Heart left ventricle (tissue), 16 donors: ENCODE data around the gene DTWD2. TPM values are rescaled to one million over a fixed set of nuclear protein-coding genes. Genes with fewer than 3 reads are reported as not detected.
"Not testable (repeated sequence)": the region's sequence is repeated elsewhere in the genome, so short reads cannot be mapped to it uniquely, and the experiment has no call there.

ENCODE experiments used
- ATAC-seq, 4 donors: fragments of 200-7000 bp; cut with Tn5 transposase; one replicate each; pipeline ENCODE4 v1.9.1; 2020 to 2022; ENCODE audit warnings: moderate library complexity in 4 of 4, mild to moderate bottlenecking in 3 of 4, moderate number of reproducible peaks in 1 of 4
- DNase-seq, 5 donors: peaks; one replicate each; pipeline ENCODE4 v3.0.0-alpha.2; 2020
- H3K27ac ChIP-seq, 12 donors: fragments of 200-600 bp; sonication (generic) in 4 of 12; one replicate each; pipeline versions ENCODE4 v1.5.0 to v1.8.0; 2016 to 2022; ENCODE audit warnings: mild to moderate bottlenecking in 2 of 12
- H3K27me3 ChIP-seq, 9 donors: fragments of 200-600 bp; sonication (generic) in 2 of 9; one replicate each; pipeline versions ENCODE4 v1.5.1 to v1.8.0; 2016 to 2022; ENCODE audit warnings: mild to moderate bottlenecking in 3 of 9
- H3K36me3 ChIP-seq, 9 donors: fragments of 200-600 bp; sonication (generic) in 2 of 9; one replicate each; pipeline versions ENCODE4 v1.5.0 to v1.8.0; 2018 to 2022; ENCODE audit warnings: mild to moderate bottlenecking in 2 of 9
- H3K4me1 ChIP-seq, 12 donors: fragments of 200-600 bp; sonication (generic) in 4 of 12; one replicate each; pipeline versions ENCODE4 v1.5.0 to v1.8.0; 2016 to 2022; ENCODE audit warnings: mild to moderate bottlenecking in 3 of 12
- H3K4me3 ChIP-seq, 12 donors: fragments of 200-600 bp; sonication (generic) in 4 of 12; one replicate each; pipeline versions ENCODE4 v1.5.0 to v1.8.0; 2017 to 2022; ENCODE audit warnings: mild to moderate bottlenecking in 9 of 12, moderate library complexity in 4 of 12
- H3K9me3 ChIP-seq, 12 donors: fragments of 200-600 bp; sonication (generic) in 4 of 12; one replicate each; pipeline versions ENCODE4 v1.5.0 to v1.8.0; 2016 to 2022; ENCODE audit warnings: mild to moderate bottlenecking in 1 of 12
- POLR2A ChIP-seq, 2 donors: fragments of 450-650 bp; IDR thresholded peaks; one replicate each; pipeline ENCODE4 v1.6.1; 2017; ENCODE audit warnings: antibody characterized with exemption in 2 of 2, mild to moderate bottlenecking in 2 of 2, moderate library complexity in 2 of 2
- WGBS, 4 donors: extraction: QIAGEN DNeasy Blood & Tissue Kit in 2 of 4; methylation state at CpG; one replicate each; pipeline versions ENCODE4 v1.1.5 to v1.1.7; 2013 to 2018; 5-methylcytosine and 5-hydroxymethylcytosine counted together
- intact Hi-C, 10 donors: fragments of 100-400 bp; cut with DNase I; formaldehyde crosslinking; loops; one replicate each; pipeline versions ENCODE4 v1.11.1 to v1.14.2; 2022
- polyA plus RNA-seq, 2 donors: library from polyadenylated mRNA; stranded (reverse); fragments of 200-250 nt; gene quantifications; one replicate each; pipeline ENCODE4 v1.2.3, GENCODE V29; 2013
- total RNA-seq, 9 donors: library from RNA; depleted of rRNA in 2 of 9; stranded (reverse); fragments of >200 nt in 2 of 9; fragmentation: NEBNext Ultra II Directional in 3 of 9; extraction: Animal tissue kit (Norgen Biotek cat#: 25700) in 3 of 9; gene quantifications; one replicate each; pipeline versions ENCODE4 v1.1.0 to v1.2.4, GENCODE V29; 2016 to 2023
- TF ChIP-seq, protein P1 (sequence below), 12 donors: fragments of 200-600 bp; sonication (generic) in 4 of 12; IDR thresholded peaks; one replicate each; pipeline versions ENCODE4 v1.5.0 to v1.8.0; 2018 to 2022; ENCODE audit warnings: antibody characterized with exemption in 12 of 12, mild to moderate bottlenecking in 5 of 12
- donor health status: ischemic (EF 13 %, LVEDD 7.1; RV severe dilation, severe dysfunction).
- donor health status: healthy with polysubstance abuse.
- donor health status: DM: no; HTN: yes; CAD: no.
- donor health status: DM: no; HTN: no; CAD: no.
- donor health status: ischemic (EF 25% LVEDD 6.9; RV normal size, moderate dysfunction).
- donor health status: ischemic (EF 25% LVEDD 5.7; RV mildly dilated, moderate dysfunction).
- donor health status: healthy.
- donor health status: DM: yes; HTN: yes; CAD: no.
- donor health status: ischemic (EF 35%, LVEDD 5.7; RV mildly dilated, moderate dysfunction).
- donor health status: nonischemic (EF 11% LVEDD 7.7; RV severe dilation, severe dysfunction).
- donor health status: DM: yes; HTN: yes; CAD: no.
- donor health status: PGD.
- donor health status: ischemic (EF 29% LVEDD 5.4; RV normal size, mild dysfunction).
- donor health status: nonischemic (EF 23%, LVEDD 6.1; RV moderate dilation, normal function).

DTWD2 gene
- total and polyA plus RNA-seq, 11 donors, result 3.2 to 16.0 (median 11.7) TPM

DNA sequence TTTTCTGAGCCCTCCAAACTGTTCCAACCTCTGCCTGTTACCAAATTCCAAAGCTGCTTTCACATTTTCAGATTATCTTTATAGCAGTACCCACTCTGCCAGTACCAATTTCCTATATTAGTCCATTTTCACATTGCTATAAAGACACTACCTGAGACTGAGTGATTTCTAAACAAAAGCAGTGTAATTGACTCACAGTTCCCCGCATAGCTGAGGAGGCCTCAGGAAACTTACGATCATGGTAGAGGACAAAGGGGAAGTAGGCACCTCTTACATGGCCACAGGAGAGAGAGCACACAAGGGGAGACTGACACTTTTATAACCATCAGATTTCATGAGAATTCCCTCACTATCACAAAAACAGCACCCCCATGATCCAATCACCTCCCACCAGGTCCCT is 105.0 kb downstream of the DTWD2 start:
- TF ChIP-seq POLR2A (IDR thresholded peaks at IDR 0.05), result no peak
- TF ChIP-seq, protein P1, sequence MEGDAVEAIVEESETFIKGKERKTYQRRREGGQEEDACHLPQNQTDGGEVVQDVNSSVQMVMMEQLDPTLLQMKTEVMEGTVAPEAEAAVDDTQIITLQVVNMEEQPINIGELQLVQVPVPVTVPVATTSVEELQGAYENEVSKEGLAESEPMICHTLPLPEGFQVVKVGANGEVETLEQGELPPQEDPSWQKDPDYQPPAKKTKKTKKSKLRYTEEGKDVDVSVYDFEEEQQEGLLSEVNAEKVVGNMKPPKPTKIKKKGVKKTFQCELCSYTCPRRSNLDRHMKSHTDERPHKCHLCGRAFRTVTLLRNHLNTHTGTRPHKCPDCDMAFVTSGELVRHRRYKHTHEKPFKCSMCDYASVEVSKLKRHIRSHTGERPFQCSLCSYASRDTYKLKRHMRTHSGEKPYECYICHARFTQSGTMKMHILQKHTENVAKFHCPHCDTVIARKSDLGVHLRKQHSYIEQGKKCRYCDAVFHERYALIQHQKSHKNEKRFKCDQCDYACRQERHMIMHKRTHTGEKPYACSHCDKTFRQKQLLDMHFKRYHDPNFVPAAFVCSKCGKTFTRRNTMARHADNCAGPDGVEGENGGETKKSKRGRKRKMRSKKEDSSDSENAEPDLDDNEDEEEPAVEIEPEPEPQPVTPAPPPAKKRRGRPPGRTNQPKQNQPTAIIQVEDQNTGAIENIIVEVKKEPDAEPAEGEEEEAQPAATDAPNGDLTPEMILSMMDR (IDR thresholded peaks at IDR 0.05), result no peak
- no peaks in the 10 kb centered on the region for H3K36me3 ChIP-seq
- no peak overlapping the region for H3K27ac ChIP-seq
- no peaks in the 10 kb centered on the region for H3K27me3 ChIP-seq
- H3K9me3 ChIP-seq, result peaks cover 0 to 19% (median 4%) of the 10 kb centered on the region in 12 donors
- DNase-seq, result no peak
- intact Hi-C loops, result no loop called here
- no peak overlapping the region for H3K4me3 ChIP-seq
- WGBS, 4 donors, result 85 to 92% (median 89%) methylated on average over 2 of the region's 2 CpGs
- no peak for ATAC-seq
- H3K4me1 ChIP-seq, result no peaks in the 10 kb centered on the region

DNA sequence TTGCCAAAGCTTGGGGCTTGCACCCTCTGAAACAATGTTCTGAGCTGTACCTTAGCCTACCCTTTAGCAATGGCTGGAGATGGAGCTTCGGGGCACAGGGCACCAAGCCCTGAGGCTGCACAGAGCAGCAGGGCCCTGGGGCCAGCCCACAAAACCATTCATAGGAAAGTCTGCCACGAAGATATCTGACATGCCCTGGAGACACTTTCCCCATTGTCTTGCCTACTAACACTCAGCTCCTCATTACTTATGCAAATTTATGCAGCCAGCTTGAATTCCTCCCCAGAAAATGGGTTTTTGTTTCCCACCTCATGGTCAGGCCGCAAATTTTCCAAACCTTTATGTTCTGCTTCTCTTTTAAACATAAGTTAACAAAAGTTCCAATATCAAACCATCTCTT is 105.7 kb downstream of the DTWD2 start:
- Histone ChIP-seq H3K36me3 (no peaks in the 10 kb centered on the region), H3K27ac (no peak overlapping the region), H3K27me3 (no peaks in the 10 kb centered on the region), H3K4me1 (no peaks in the 10 kb centered on the region), H3K4me3 (no peak overlapping the region), H3K9me3 (peaks cover 0 to 26% (median 10%) of the 10 kb centered on the region in 12 donors)
- DNase-seq (no peak), ATAC-seq (no peak)
- intact Hi-C loops, result no loop called here
- WGBS, 4 donors, result 70 to 86% (median 80%) methylated on average over 3 of the region's 3 CpGs
- no peak for TF ChIP-seq POLR2A (IDR thresholded peaks at IDR 0.05)
- TF ChIP-seq, protein P1 (IDR thresholded peaks at IDR 0.05), result no peak

DNA sequence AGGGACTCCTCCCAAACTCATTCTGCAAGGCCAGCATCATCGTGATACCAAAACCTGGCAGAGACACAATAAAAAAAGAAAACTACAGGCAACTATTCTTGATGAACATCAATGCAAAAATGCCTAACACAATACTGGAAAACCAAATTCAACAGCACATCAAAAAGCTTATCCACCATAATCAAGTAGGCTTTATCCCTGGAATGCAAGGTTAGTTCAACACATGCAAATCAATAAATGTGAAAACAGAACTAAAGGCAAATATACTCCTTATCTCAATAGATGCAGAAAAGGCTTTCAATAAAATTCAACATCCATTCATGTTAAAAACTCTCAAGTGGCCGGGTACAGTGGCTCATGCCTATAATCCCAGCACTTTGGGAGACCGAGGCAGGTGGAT is 111.5 kb downstream of the DTWD2 start:
- WGBS, 4 donors, result 78 to 84% (median 81%) methylated on average over 3 of the region's 3 CpGs
- H3K9me3 ChIP-seq, result peaks cover 0 to 65% (median 34%) of the 10 kb centered on the region in 12 donors

DNA sequence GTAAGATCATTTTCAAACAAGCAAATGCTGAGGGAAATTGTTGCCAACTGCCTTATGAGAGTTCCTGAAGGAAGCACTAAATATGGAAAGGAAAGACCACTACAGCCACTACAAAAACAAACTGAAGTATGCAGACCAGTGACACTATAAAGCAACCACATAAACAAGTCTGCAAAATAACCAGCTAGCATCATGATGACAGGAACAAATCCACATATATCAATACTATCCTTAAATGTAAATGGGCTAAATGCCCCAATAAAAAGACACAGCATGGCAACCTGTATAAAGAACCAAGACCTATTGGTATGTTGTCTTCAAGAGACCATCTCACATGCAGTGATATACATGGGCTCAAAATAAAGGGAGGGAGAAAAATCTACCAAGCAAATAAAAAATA is 113.2 kb downstream of the DTWD2 start:
- Histone ChIP-seq H3K4me1 (no peaks in the 10 kb centered on the region), H3K9me3 (peaks cover 0 to 63% (median 34%) of the 10 kb centered on the region in 12 donors), H3K4me3 (no peak overlapping the region), H3K27me3 (no peaks in the 10 kb centered on the region), H3K36me3 (no peaks in the 10 kb centered on the region), H3K27ac (no peak overlapping the region)
- intact Hi-C loops, result no loop called here
- DNase-seq (no peak), ATAC-seq (no peak)
- TF ChIP-seq POLR2A (IDR thresholded peaks at IDR 0.05), result no peak
- TF ChIP-seq, protein P1 (IDR thresholded peaks at IDR 0.05), result no peak

More for the DNA sequence above, 111.5 kb downstream of the DTWD2 start:
- H3K4me3 ChIP-seq, DNase-seq, intact Hi-C loops, H3K36me3 ChIP-seq, H3K27me3 ChIP-seq, ATAC-seq, H3K27ac ChIP-seq, H3K4me1 ChIP-seq: not testable (repeated sequence)

DNA sequence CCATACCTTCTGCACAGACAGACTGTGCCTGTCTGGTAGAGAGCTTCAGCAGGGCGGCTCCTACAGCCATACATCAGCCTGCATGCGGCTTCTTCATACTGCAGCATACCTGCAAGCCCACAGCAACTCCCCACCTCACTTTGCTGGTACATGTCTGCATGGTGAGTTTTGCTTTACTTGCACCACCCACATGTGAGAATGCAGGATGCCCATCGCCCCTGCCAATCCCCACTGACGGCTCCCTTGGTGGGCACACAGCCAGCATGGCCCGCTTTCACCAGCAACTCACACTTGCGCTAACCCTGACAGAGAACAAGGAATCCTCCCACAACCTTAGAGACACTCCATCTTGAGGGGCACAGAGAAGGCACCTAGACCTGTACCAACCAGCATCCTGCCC is 114.9 kb downstream of the DTWD2 start:
- H3K9me3 ChIP-seq, result peaks cover 0 to 48% (median 30%) of the 10 kb centered on the region in 12 donors
- H3K27ac ChIP-seq, result no peak overlapping the region
- DNase-seq, result no peak
- H3K4me1 ChIP-seq, result no peaks in the 10 kb centered on the region
- H3K4me3 ChIP-seq, result no peak overlapping the region
- H3K27me3 ChIP-seq, result no peaks in the 10 kb centered on the region
- intact Hi-C loops, result no loop called here
- TF ChIP-seq POLR2A (IDR thresholded peaks at IDR 0.05), result no peak
- TF ChIP-seq, protein P1 (IDR thresholded peaks at IDR 0.05), result no peak
- no peak for ATAC-seq
- H3K36me3 ChIP-seq, result no peaks in the 10 kb centered on the region
- 89 to 96% (median 93%) methylated on average over 6 of the region's 6 CpGs for WGBS, 4 donors
